ENCODE data around the gene RSPH6A.
"Not testable (repeated sequence)": the region's sequence is repeated elsewhere in the genome, so short reads cannot be mapped to it uniquely, and the experiment has no call there.

The RSPH6A gene

DNA sequence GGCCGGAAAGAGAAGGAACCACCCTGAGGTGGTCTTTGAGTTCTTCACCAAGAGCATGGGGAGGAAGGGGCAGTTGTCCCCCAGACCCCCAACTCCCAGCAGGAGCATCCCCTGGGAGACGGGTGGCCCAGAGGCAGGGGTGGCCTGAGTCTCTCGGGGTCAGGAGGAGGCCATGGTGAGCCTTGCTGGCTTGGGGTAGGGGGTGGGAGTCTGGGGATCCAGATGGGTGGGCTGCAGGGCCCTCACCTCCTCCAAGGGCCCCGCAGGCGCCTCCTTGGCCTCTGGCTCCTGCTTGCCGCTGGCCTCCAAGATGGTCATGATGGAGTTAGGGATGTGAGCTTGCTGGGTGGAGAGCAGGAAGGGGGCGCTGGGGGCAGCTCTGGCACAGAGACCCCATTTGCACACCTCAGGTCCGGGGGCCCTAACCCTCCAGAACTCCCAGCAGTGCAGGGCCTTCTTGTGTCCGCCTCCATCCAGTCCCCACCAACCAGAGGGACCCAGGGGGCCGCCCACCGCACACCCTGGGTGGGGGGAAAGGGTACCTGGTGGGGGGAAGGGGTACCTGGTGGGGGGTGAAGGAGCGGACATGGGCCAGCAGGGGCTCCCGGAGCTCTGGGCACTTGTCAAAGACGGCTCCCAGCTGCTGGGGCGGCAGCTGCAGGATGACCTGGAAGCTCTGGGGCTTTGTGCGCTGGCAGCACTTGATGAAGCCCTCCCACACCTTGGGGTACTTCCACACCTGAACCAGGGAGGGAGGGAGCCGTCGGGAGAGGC, 1.3 kb upstream of the RSPH6A start:
- no peak for TF ChIP-seq POLR2AphosphoS5 (IDR thresholded peaks at IDR 0.05; ENCODE audit: low read depth, low read length)
- no peak for TF ChIP-seq POLR2A (IDR thresholded peaks at IDR 0.05; ENCODE audit: low read depth, low read length)
- no peak for TF ChIP-seq TAF1 (IDR thresholded peaks at IDR 0.05; ENCODE audit: borderline replicate concordance, low read depth, low read length)
- FAIRE-seq, result no peak
- DNase-seq (ENCODE audit: insufficient read length), result peak; percentile 31

DNA sequence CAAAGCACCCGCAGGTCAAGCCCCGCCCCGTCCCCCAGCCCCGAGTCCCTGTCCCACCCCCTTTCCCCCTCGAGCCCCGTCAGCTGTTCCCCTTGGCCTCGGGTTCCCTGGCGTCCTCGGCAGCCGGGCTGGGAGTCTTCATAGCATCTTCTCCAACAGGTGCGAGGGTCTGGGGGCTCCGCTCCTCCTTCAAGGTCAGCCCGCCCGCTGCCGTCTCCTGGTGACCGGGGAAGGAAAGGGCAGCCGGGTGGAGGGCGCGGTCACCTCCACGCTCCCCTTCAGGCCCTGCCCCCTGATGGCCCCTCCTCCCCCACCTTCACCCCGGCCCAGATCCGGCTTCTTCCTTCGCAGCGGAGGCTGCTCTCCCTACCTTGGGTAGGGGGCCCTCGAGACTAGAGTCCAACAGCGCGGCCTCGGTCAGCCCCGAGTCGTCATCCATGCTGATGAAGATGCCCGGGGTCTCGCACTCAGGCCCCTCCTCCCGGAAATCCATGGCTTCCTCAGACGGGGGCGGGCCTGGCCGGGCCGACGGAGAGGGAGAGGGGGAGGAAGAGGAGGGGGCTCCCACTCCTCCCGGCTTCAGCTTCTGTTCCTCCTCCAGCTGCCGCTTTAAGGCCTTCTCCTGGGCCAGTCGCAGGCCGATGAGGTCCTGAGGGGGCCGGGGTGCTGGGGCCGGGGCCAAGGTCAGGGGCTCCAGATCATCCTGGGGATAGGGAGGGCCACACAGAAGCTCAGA, 541 bp upstream of the RSPH6A start:
- FAIRE-seq, result no peak
- DNase-seq (ENCODE audit: insufficient read length), result peak; percentile 19
- TF ChIP-seq POLR2A (IDR thresholded peaks at IDR 0.05; ENCODE audit: low read depth, low read length), result no peak
- TF ChIP-seq TAF1 (IDR thresholded peaks at IDR 0.05; ENCODE audit: borderline replicate concordance, low read depth, low read length), result no peak
- no peak for TF ChIP-seq POLR2AphosphoS5 (IDR thresholded peaks at IDR 0.05; ENCODE audit: low read depth, low read length)

DNA sequence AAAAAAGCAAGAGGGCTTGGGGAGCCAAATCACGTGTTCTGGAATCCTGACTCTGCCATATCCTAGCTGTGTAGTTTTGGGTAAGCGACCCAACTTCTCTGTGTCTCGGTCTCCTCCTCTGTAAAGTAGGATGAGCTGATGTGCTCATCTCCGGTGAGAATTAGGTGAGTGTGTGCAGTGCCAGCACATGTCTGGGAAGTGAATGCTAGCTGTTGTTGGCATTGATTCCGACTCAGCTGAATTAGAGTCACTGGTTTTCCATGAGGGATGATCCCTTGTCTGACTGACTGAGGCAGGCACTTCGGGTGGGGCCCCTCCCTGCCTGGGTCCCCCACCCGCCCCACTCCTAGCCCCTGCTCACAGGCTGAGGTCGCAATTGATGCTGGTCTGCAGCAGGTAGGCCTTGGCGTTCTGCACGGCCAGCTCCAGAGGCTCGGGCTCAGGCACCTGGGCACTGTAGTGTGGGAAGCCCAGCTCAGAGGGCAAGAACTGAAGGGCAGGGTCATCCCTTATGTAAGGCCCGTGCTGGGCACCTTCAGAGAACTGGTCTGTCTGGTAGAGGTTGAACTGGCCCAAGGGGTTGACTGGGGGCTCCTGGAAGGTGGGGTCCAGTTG, 835 bp downstream of the RSPH6A start:
- TF ChIP-seq POLR2A (IDR thresholded peaks at IDR 0.05; ENCODE audit: low read depth, low read length) (no peak), POLR2AphosphoS5 (IDR thresholded peaks at IDR 0.05; ENCODE audit: low read depth, low read length) (0 out of 2 replicates have a peak, but pooled peaks have one; percentile 45), TAF1 (IDR thresholded peaks at IDR 0.05; ENCODE audit: borderline replicate concordance, low read depth, low read length) (no peak)
- FAIRE-seq, result no peak
- no peak for DNase-seq (ENCODE audit: insufficient read length)

DNA sequence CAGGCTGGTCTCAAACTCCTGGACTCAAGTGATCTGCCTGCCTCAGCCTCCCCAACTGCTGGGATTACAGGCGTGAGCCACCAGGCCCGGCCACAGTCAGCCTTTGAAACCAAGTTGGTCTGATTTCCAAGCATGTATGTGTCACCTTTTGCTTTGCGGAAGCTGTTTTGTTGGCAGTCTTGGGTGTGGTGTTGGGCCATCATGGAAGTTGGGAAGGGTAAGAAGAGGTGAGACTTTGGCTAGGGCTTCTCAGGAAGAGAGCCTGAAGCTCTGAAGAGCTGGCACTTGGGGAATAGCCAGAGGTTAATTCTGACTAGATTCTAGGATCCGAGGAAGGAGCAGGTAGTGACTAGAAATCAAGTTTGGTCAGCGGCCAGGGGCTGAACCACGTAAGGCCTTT, 2.8 kb downstream of the RSPH6A start:
- FAIRE-seq, result no peak
- no peak for DNase-seq (ENCODE audit: insufficient read length)

DNA sequence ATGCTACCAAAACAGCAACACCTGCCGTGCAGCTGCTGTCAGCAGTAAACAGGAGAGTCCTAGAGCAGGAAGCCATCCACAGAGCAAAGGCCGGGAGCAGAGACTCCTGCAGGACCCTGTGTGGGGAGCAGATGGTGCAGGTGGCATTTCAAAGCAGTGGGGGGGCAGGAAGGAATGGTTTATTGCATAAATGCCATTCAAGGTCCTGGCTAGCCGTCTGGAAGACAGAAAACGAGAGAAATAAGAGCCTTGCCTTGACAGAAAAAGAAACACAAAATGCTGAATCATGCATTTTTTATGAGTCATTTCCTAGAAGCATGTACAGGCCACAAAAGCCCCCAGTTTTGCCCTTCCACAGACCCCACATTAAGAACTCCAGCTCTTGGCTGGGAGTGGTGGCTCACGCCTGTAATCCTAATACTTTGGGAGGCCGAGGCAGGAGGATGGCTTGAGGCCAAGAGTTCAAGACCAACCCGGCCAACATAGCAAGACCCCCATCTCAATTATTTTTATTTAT, 5.4 kb downstream of the RSPH6A start:
- peak; percentile 67 for FAIRE-seq
- DNase-seq (ENCODE audit: insufficient read length), result no peak
- TF ChIP-seq POLR2AphosphoS5 (IDR thresholded peaks at IDR 0.05; ENCODE audit: low read depth, low read length) (no peak), POLR2A (IDR thresholded peaks at IDR 0.05; ENCODE audit: low read depth, low read length) (no peak), TAF1 (IDR thresholded peaks at IDR 0.05; ENCODE audit: borderline replicate concordance, low read depth, low read length) (no peak)

More for the DNA sequence above, 2.8 kb downstream of the RSPH6A start:
- TF ChIP-seq POLR2AphosphoS5 (IDR thresholded peaks at IDR 0.05; ENCODE audit: low read depth, low read length) (no peak), TAF1 (IDR thresholded peaks at IDR 0.05; ENCODE audit: borderline replicate concordance, low read depth, low read length) (no peak), POLR2A (IDR thresholded peaks at IDR 0.05; ENCODE audit: low read depth, low read length) (no peak)

DNA sequence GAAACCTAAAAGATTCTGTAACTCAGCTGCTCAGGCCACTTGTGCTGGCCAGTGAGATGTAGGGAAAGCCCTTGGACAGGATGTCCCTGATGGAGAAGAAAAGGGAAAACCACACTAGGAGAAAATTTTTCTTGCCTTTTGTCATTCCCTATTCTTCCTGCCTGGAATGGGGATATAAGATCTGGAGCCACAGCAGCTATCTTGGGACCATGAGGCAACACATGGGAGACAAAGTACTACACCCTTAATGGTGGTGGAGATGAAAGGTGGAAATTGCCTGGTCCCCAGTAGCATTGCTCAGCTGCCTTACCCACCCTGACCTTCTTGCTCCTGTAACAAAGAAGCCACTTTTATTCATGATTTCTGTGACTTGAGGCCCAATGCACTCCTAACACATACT, 9.4 kb downstream of the RSPH6A start:
- no peak for TF ChIP-seq POLR2A (IDR thresholded peaks at IDR 0.05; ENCODE audit: low read depth, low read length)
- no peak for TF ChIP-seq TAF1 (IDR thresholded peaks at IDR 0.05; ENCODE audit: borderline replicate concordance, low read depth, low read length)
- no peak for TF ChIP-seq POLR2AphosphoS5 (IDR thresholded peaks at IDR 0.05; ENCODE audit: low read depth, low read length)
- FAIRE-seq, result no peak

DNA sequence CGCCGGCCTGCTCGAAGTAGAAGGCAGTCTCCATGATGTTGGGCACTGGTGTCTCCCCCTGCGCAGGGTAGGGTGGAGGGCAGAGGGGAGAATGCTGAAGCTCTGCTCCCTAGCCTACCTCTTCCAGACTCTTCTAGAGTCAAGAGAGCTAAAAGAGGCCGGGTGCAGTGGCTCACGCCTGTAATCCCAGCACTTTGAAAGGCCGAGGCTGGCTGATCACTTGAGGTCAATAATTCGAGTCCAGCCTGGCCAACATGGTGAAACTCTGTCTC, 10.2 kb downstream of the RSPH6A start:
- DNase-seq (ENCODE audit: insufficient read length), result no peak
- TF ChIP-seq POLR2A (IDR thresholded peaks at IDR 0.05; ENCODE audit: low read depth, low read length) (no peak), TAF1 (IDR thresholded peaks at IDR 0.05; ENCODE audit: borderline replicate concordance, low read depth, low read length) (no peak), POLR2AphosphoS5 (IDR thresholded peaks at IDR 0.05; ENCODE audit: low read depth, low read length) (no peak)
- no peak for FAIRE-seq

More for the DNA sequence above, 9.4 kb downstream of the RSPH6A start:
- DNase-seq (ENCODE audit: insufficient read length), result no peak

DNA sequence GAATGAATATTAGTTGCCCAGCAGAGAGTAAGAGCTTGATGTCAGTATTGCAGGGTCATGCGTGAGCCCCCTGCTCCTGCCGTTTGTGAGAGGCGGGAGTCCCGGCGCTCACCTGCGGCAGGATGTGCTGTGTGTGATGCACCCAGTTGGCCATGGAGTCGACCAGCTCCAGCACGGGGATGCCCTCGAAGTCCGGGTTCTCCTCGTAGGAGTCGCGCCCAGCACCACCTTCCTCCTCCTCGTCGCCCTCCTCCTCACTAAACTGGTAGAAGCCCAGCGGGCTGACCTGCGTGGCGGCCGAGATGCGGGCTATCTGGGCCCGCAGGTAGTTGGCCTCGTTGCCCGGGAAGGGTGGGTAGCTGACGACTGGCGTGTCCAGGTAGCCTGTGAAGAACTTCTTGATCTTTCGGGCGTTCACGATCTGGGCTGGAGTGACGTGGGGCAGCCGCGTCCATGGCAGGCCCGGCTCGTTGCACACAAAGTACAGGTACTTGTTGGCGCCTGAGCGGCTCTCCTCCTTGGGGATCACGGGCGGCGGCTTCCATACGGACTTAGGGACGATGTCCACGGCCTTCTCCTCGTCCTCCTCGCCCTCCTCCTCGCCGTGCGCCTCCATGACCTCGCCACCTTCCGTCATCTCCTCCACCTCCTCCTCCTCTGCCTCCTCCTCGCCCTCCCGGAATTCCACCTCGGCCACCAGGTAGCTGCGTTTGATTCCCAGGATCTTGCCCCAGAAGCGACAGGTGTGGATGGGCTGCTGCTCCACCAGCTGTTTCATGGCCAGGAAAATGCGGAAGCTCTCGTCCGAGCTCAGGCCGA, 10.8 kb downstream of the RSPH6A start:
- DNase-seq (ENCODE audit: insufficient read length) (no peak), FAIRE-seq (no peak)
- TF ChIP-seq POLR2A (IDR thresholded peaks at IDR 0.05; ENCODE audit: low read depth, low read length) (no peak), TAF1 (IDR thresholded peaks at IDR 0.05; ENCODE audit: borderline replicate concordance, low read depth, low read length) (no peak), POLR2AphosphoS5 (IDR thresholded peaks at IDR 0.05; ENCODE audit: low read depth, low read length) (no peak)

DNA sequence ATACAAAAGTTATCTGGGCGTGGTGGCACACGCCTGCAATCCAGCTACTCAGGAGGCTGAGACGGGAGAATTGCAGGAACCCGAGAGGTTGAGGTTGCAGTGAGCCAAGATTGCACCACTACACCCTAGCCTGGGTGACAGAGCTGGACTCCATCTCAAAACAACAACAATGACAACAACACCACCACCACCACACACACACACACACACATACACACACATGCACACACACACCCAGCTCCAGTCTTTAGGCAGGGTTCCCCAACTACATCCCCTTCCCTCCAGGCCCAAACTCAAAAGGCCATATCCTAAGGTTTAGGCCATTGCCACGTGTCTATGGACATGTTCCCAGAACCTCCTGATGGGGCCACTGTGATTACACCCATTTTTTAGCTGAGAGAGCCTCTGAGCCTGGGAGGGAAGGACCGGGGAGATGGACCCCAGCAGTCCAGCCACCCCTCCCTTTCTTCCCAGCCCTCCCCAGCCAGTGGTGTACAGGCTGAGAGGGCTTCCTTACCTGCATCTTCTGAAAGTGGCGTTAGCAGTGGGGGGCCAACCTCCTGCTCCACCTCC, 13.4 kb downstream of the RSPH6A start:
- TF ChIP-seq TAF1 (IDR thresholded peaks at IDR 0.05; ENCODE audit: borderline replicate concordance, low read depth, low read length), result no peak
- TF ChIP-seq POLR2AphosphoS5 (IDR thresholded peaks at IDR 0.05; ENCODE audit: low read depth, low read length), result no peak
- TF ChIP-seq POLR2A (IDR thresholded peaks at IDR 0.05; ENCODE audit: low read depth, low read length), result no peak
- FAIRE-seq (no peak), DNase-seq (ENCODE audit: insufficient read length) (no peak)

DNA sequence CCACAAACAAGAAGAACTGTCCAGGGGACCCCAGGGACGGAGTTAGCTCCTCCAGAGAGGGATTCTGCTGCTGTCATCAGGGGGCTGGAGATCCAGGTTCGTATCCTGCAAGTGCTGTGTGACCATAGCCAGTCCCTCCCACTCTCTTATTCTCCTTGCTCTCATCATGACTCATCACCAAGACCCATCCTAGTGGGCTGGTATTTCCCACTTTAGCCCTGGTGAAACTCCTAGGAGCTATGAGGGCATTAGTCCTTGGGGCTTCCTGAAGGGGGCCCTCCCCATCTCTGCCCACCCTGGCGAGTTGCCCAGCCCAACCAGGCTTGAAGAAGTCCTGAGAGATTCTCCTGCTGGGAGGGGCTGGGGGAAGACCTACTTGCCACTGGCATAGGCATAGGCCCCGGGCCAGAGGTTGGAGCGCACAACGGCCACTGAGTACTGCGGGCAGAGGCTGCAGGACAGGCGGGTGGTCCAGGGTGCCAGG, 15.0 kb downstream of the RSPH6A start:
- DNase-seq (ENCODE audit: insufficient read length) (no peak), FAIRE-seq (no peak)
- TF ChIP-seq POLR2A (IDR thresholded peaks at IDR 0.05; ENCODE audit: low read depth, low read length) (no peak), POLR2AphosphoS5 (IDR thresholded peaks at IDR 0.05; ENCODE audit: low read depth, low read length) (no peak), TAF1 (IDR thresholded peaks at IDR 0.05; ENCODE audit: borderline replicate concordance, low read depth, low read length) (no peak)

DNA sequence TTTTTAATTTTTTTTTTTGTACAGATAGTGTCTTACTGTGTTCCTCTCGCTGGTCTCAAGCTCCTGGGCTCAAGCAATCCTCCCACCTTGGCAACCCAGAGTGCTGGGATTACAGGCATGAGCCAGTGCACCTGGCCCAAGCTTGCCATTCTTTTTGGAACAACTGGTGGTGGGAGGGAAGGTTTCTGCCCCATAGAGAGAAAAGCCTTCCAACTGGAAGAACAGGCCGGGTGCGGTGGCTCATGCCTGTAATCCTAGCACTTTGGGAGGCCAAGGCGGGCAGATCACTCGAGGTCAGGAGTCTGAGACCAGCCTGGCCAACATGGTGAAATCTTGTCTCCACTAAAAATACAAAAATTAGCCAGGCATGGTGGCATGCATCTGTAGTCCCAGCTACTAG, 15.6 kb downstream of the RSPH6A start:
- not testable (repeated sequence) for FAIRE-seq; DNase-seq (ENCODE audit: insufficient read length)

All from GM12892 (cell line).